GM23248 (cell line): ENCODE data around the gene COCH.

Experiments used
- EZH2 ChIP-seq: fragments of 200-600 bp; sonication (generic); IDR thresholded peaks from 2 replicates; pipeline ENCODE4 v1.6.1; 2018; ENCODE audit warnings: antibody characterized with exemption, mild to moderate bottlenecking; ENCODE audit not compliant: insufficient read depth, poor library complexity, severe bottlenecking
- EZH2phosphoT487 ChIP-seq: fragments of 200-600 bp; sonication (generic); IDR thresholded peaks from 2 replicates; pipeline ENCODE4 v1.6.1; 2018; ENCODE audit warnings: antibody characterized with exemption, moderate library complexity, mild to moderate bottlenecking, low read depth; ENCODE audit not compliant: insufficient read depth

DNA sequence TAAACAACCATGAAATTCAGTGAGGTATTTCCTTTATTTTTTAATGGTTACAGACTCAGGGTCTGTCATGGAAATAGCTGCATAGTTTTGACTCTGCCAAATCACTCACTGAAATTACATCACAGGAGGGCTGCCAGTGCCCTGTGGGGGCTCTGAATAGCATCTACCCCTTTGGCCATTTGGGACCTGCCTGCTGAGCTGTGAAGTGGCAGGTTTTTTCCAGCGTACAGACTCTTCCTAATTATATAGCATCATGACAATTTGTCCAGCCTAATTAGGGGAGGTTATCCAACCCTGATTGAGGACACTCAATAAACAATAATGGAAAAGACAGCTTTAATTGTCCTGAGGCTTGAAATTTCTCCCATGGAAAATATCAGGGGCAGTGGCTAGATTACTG lies 1.8 kb upstream of the COCH start:
- TF ChIP-seq EZH2 (no peak), EZH2phosphoT487 (no peak)
